Activated B cell treated with CpG ODN at 0.5 μM for 24 hours (primary cell): ENCODE measurements around the gene WDR70. TPM values are rescaled to one million over a fixed set of nuclear protein-coding genes. Genes with fewer than 3 reads are reported as not detected.
"Not testable (repeated sequence)": the region's sequence is repeated elsewhere in the genome, so short reads cannot be mapped to it uniquely, and the experiment has no call there.

ENCODE experiments used
- ATAC-seq: fragments of 200-7000 bp; cut with Tn5 transposase; one replicate; pipeline ENCODE4 v1.10.0; 2021; ENCODE audit warnings: low read depth, mild to moderate bottlenecking, moderate library complexity
- CTCF ChIA-PET: fragments of 350-600 bp; sonication (Branson Sonifier 250); formaldehyde crosslinking; loops from one replicate; lab custom pipeline; 2021; ENCODE audit warnings: antibody characterized with exemption; lab: Charles Lee
- POLR2A ChIA-PET: fragments of 350-600 bp; sonication (Branson Sonifier 250); formaldehyde crosslinking; loops from one replicate; lab custom pipeline; 2021; ENCODE audit warnings: antibody characterized with exemption; lab: Charles Lee
- DNase-seq: peaks from one replicate; pipeline ENCODE4 v3.0.0; 2022
- H3K27ac Mint-ChIP-seq: one replicate; pipeline ENCODE4 v1.8.0; 2020; ENCODE audit warnings: mixed read lengths
- H3K27me3 Mint-ChIP-seq: one replicate; pipeline ENCODE4 v1.8.0; 2021; ENCODE audit warnings: mixed read lengths
- H3K36me3 Mint-ChIP-seq: one replicate; pipeline ENCODE4 v1.8.0; 2021; ENCODE audit warnings: low read depth, mixed read lengths
- H3K4me1 Mint-ChIP-seq: one replicate; pipeline ENCODE4 v1.8.0; 2021; ENCODE audit warnings: mixed read lengths
- H3K4me3 Mint-ChIP-seq: one replicate; pipeline ENCODE4 v1.8.0; 2020; ENCODE audit warnings: mild to moderate bottlenecking, mixed read lengths
- H3K9me3 Mint-ChIP-seq: one replicate; pipeline ENCODE4 v1.8.0; 2020; ENCODE audit warnings: mixed read lengths
- intact Hi-C: fragments of 100-400 bp; cut with micrococcal nuclease; formaldehyde crosslinking; loops from one replicate; pipeline ENCODE4 v1.15.1; 2024
- total RNA-seq: library from RNA; stranded (reverse); gene quantifications from 2 replicates; pipeline ENCODE4 v1.2.3, GENCODE V29; 2022
- TF ChIP-seq, protein P1 (sequence below): fragments of 200-600 bp; IDR thresholded peaks from one replicate; pipeline ENCODE4 v1.8.0; 2022; ENCODE audit warnings: antibody characterized with exemption, mild to moderate bottlenecking

WDR70 gene
- total RNA-seq, 1 donor from 2014 or later = 58.6 TPM

DNA sequence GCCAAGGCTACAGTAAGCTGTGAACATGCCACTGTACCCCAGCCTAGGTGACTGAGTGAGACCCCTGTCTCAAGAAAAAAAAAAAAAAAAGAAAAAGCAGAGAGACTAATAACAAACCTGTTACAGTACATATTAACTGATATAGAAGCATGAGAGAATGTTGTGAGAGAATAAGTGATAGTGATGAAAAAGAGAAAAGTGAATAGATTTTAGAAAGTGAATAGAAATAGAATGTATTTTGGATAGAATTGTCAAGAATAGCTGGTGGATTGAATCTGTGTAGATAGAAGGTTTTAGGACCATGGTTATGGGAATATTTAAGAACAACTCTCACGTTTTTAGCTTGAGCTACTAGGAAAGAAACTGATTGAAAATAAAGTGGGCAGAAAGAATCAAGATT lies 135.8 kb downstream of the WDR70 start:
- POLR2A ChIA-PET = no interaction called here
- H3K9me3 Mint-ChIP-seq = no peaks in the 10 kb centered on the region
- CTCF ChIA-PET = no interaction called here

DNA sequence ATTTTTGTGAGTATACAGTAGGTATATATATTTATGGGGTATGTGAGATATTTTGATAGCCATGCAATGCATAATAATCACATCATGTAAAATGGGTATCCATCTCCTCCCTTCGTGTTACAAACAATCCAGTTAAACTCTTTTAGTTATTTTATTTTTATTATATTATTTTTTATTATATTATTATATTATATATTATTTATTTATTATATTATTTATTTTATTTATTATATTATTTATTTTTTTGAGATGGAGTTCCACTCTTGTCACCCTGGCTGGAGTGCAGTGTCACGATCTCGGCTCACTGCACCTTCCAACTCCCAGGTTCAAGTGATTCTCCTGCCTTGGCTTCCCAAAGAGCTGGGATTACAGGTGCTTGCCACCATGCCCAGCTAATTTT lies 138.6 kb downstream of the WDR70 start:
- no peak for ATAC-seq
- TF ChIP-seq, protein P1, sequence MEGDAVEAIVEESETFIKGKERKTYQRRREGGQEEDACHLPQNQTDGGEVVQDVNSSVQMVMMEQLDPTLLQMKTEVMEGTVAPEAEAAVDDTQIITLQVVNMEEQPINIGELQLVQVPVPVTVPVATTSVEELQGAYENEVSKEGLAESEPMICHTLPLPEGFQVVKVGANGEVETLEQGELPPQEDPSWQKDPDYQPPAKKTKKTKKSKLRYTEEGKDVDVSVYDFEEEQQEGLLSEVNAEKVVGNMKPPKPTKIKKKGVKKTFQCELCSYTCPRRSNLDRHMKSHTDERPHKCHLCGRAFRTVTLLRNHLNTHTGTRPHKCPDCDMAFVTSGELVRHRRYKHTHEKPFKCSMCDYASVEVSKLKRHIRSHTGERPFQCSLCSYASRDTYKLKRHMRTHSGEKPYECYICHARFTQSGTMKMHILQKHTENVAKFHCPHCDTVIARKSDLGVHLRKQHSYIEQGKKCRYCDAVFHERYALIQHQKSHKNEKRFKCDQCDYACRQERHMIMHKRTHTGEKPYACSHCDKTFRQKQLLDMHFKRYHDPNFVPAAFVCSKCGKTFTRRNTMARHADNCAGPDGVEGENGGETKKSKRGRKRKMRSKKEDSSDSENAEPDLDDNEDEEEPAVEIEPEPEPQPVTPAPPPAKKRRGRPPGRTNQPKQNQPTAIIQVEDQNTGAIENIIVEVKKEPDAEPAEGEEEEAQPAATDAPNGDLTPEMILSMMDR = no peak
- Mint-ChIP-seq H3K36me3 (peaks cover 49% of the 10 kb centered on the region), H3K27ac (no peak overlapping the region), H3K9me3 (no peaks in the 10 kb centered on the region), H3K4me3 (no peak overlapping the region), H3K4me1 (no peaks in the 10 kb centered on the region), H3K27me3 (no peaks in the 10 kb centered on the region)
- CTCF ChIA-PET = no interaction called here
- intact Hi-C loops = no loop called here
- DNase-seq = no peak
- POLR2A ChIA-PET = no interaction called here

More for the DNA sequence above, 135.8 kb downstream of the WDR70 start:
- Mint-ChIP-seq H3K27me3 (no peaks in the 10 kb centered on the region), H3K27ac (no peak overlapping the region), H3K36me3 (peaks cover 59% of the 10 kb centered on the region), H3K4me3 (no peak overlapping the region), H3K4me1 (no peaks in the 10 kb centered on the region)
- TF ChIP-seq, protein P1 = no peak
- no peak for ATAC-seq
- no peak for DNase-seq
- intact Hi-C loops = no loop called here

DNA sequence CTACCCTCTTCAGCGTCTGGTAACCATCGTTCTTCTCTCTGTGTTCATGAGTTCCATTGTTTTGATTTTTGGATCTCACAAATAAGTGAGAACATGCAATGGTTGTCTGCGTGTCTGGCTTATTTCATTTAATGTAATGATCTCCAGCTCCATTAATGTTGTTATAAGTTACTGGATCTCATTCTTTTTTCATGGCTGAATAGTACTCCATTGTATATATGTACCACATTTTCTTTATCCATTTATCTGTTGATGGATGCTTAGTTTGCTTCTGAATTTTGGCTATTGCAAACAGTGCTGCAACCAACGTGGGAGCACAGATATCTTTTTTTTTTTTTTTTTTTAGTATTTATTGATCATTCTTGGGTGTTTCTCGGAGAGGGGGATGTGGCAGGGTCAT lies 139.2 kb downstream of the WDR70 start:
- POLR2A ChIA-PET, H3K27me3 Mint-ChIP-seq, H3K4me3 Mint-ChIP-seq, H3K4me1 Mint-ChIP-seq, CTCF ChIA-PET, intact Hi-C loops, H3K27ac Mint-ChIP-seq, H3K9me3 Mint-ChIP-seq, DNase-seq, ATAC-seq: not testable (repeated sequence)
- peaks cover 44% of the 10 kb centered on the region for H3K36me3 Mint-ChIP-seq

DNA sequence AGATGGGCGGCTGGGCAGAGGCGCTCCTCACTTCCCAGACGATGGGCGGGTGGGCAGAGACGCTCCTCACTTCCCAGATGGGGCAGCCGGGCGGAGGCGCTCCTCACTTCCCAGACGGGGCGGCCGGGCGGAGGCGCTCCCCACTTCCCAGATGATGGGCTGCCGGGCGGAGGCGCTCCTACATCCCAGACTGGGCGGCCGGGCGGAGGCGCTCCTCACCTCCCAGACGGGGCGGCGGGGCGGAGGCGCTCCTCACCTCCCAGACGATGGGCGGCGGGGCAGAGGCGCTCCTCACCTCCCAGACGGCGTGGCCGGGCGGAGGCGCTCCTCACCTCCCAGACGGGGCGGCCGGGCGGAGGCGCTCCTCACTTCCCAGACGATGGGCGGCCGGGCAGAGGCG lies 140.2 kb downstream of the WDR70 start:
- POLR2A ChIA-PET = no interaction called here
- Mint-ChIP-seq H3K4me3 (no peak overlapping the region), H3K9me3 (no peaks in the 10 kb centered on the region), H3K27ac (no peak overlapping the region), H3K36me3 (peaks cover 42% of the 10 kb centered on the region), H3K4me1 (no peaks in the 10 kb centered on the region), H3K27me3 (no peaks in the 10 kb centered on the region)
- intact Hi-C loops = no loop called here
- DNase-seq = no peak
- CTCF ChIA-PET = no interaction called here
- TF ChIP-seq, protein P1 = no peak
- ATAC-seq = no peak

DNA sequence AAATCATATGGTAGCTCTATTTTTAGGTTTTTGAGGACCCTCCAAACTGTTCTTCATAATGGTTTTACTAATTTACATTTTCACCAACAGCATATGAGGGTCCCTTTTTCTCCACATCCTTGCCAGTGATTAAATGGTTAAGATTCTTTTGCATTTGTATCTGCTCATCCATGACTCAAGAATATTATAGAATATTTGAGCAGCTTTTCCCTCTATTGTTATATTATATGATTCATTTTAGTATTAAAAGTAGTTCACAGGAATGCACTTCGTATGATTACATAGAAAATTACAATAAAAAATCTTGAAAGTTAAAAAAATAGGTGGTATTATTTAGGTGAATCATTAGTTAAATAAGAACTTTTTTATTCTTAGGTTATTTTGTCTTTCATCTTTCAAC lies 140.7 kb downstream of the WDR70 start:
- H3K4me3 Mint-ChIP-seq = no peak overlapping the region
- DNase-seq (no peak), ATAC-seq (no peak)
- TF ChIP-seq, protein P1 = no peak
- H3K4me1 Mint-ChIP-seq = no peaks in the 10 kb centered on the region
- H3K27ac Mint-ChIP-seq = no peak overlapping the region
- POLR2A ChIA-PET = no interaction called here
- intact Hi-C loops = no loop called here
- H3K36me3 Mint-ChIP-seq = peaks cover 39% of the 10 kb centered on the region
- CTCF ChIA-PET = no interaction called here
- no peaks in the 10 kb centered on the region for H3K27me3 Mint-ChIP-seq
- no peaks in the 10 kb centered on the region for H3K9me3 Mint-ChIP-seq

DNA sequence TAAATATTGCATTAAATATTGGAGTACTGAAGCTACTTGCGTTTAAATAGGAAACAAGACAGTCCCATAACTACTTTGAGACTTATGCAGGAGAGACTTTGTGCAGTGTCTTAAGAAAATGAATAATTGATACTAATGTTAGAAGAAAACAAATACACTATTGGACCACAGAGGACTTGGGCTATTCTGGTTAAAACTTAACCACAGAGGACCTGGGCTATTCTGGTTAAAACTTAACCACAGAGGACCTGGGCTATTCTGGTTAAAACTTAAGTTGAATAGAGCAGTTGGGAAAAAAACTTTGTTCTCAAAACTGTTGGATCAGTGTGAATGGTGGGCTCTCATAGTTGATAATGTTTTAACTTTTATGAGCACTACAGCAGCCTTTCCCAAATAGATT lies 141.7 kb downstream of the WDR70 start:
- no peak for ATAC-seq
- ChIA-PET CTCF (no interaction called here), POLR2A (interaction anchor here (0.7 kb wide), 1 partner anchor 84 kb away, joined by 3 read pairs; no protein-coding TSS in a partner anchor)
- Mint-ChIP-seq H3K9me3 (peaks cover 3% of the 10 kb centered on the region), H3K4me3 (no peak overlapping the region), H3K4me1 (no peaks in the 10 kb centered on the region), H3K27me3 (no peaks in the 10 kb centered on the region), H3K27ac (no peak overlapping the region), H3K36me3 (peaks cover 39% of the 10 kb centered on the region)
- TF ChIP-seq, protein P1 = no peak
- DNase-seq = no peak
- intact Hi-C loops = no loop called here
